HEK293T (cell line): Measurements from ENCODE around the gene SCAMP4.

Source experiments
- BHLHE40 ChIP-seq: fragments of 450-650 bp; IDR thresholded peaks from 2 replicates; pipeline ENCODE4 v1.6.1; 2016; ENCODE audit warnings: mild to moderate bottlenecking, moderate library complexity, borderline replicate concordance
- ELF4 ChIP-seq: fragments of 450-650 bp; IDR thresholded peaks from 2 replicates; pipeline ENCODE4 v1.6.1; 2017; ENCODE audit warnings: antibody characterized with exemption
- FOXA1 ChIP-seq: fragments of 450-650 bp; IDR thresholded peaks from 2 replicates; pipeline ENCODE4 v1.6.1; 2016; ENCODE audit warnings: mild to moderate bottlenecking
- FOXM1 ChIP-seq: fragments of 450-650 bp; IDR thresholded peaks from 2 replicates; pipeline ENCODE4 v1.6.1; 2017; ENCODE audit warnings: mild to moderate bottlenecking, borderline replicate concordance
- HDGF ChIP-seq: fragments of 450-650 bp; IDR thresholded peaks from 2 replicates; pipeline ENCODE4 v1.6.1; 2017; ENCODE audit warnings: antibody characterized with exemption, borderline replicate concordance
- L3MBTL2 ChIP-seq: fragments of 450-650 bp; conservative IDR thresholded peaks from 2 replicates; pipeline ENCODE4 v1.6.1; 2016; ENCODE audit warnings: mild to moderate bottlenecking
- SUZ12 ChIP-seq: fragments of 450-650 bp; IDR thresholded peaks from 2 replicates; pipeline ENCODE4 v1.6.1; 2016; ENCODE audit warnings: mild to moderate bottlenecking

GRCh38 chr19:1911995-1912394 lies 6.8 kb downstream of the SCAMP4 start:
- TF ChIP-seq L3MBTL2 (no peak), BHLHE40 (no peak), FOXM1 (no peak), SUZ12 (no peak), FOXA1 (no peak), ELF4 (no peak), HDGF (no peak)
